ENCODE measurements around the gene RAB20.
"Not testable (repeated sequence)": the region's sequence is repeated elsewhere in the genome, so short reads cannot be mapped to it uniquely, and the experiment has no call there.

DNA sequence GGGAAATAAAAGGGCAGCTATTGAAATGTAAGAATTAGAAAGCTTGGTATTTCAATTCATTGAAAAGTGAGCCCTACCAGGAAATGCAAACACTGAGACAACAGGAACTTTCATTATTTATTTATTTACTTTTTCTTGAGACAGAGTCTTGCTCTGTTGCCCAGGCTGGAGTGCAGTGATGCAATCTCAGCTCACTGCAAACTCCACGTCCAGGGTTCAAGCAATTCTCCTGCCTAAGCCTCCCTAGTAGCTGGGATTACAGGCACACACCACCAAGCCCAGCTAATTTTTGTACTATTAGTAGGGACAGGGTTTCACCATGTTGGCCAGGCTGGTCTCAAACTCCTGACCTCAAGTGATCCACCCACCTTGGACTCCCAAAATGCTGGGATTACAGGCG is 29.3 kb downstream of the RAB20 start:
- TF ChIP-seq EZH2 (IDR thresholded peaks at IDR 0.05; ENCODE audit: insufficient read depth, poor library complexity, severe bottlenecking); EZH2phosphoT487 (IDR thresholded peaks at IDR 0.05; ENCODE audit: insufficient read depth, low read depth): not testable (repeated sequence)
